HepG2 (cell line): ENCODE results near the gene MFN2. TPM values are rescaled to one million over a fixed set of nuclear protein-coding genes. Genes with fewer than 3 reads are reported as not detected.

Source experiments
- AHDC1 ChIP-seq: sonication (generic); formaldehyde crosslinking; IDR thresholded peaks from 2 replicates; pipeline ENCODE4 v1.5.1; 2020; ENCODE audit warnings: mild to moderate bottlenecking, missing genetic modification reagents, borderline replicate concordance
- CHD4 ChIP-seq: fragments of 200-600 bp; sonication (generic); IDR thresholded peaks from 2 replicates; pipeline ENCODE4 v1.7.0; 2017; ENCODE audit warnings: mild to moderate bottlenecking, low read length, borderline replicate concordance
- CSRNP2 ChIP-seq: sonication (generic); formaldehyde crosslinking; conservative IDR thresholded peaks from 2 replicates; pipeline ENCODE4 v1.8.0; 2022; ENCODE audit warnings: low read depth, missing genetic modification reagents
- EHMT2 ChIP-seq: fragments of 200-600 bp; sonication (generic); IDR thresholded peaks from 2 replicates; pipeline ENCODE4 v1.7.0; 2017; ENCODE audit warnings: antibody characterized with exemption, low read depth, low read length, borderline replicate concordance
- ELF3 ChIP-seq: IDR thresholded peaks from 2 replicates; pipeline ENCODE4 v1.6.1; 2016; ENCODE audit warnings: missing genetic modification reagents, missing compliant biosample characterization
- KDM5A ChIP-seq: fragments of 200-600 bp; sonication (generic); IDR thresholded peaks from 2 replicates; pipeline ENCODE4 v1.7.0; 2018; ENCODE audit warnings: antibody characterized with exemption, mild to moderate bottlenecking, low read length, borderline replicate concordance
- KLF11 ChIP-seq: IDR thresholded peaks from 2 replicates; pipeline ENCODE4 v1.6.1; 2016; ENCODE audit warnings: missing compliant biosample characterization
- MAFK ChIP-seq, 2 experiments: IDR thresholded peaks in 1 of 2; conservative IDR thresholded peaks in 1 of 2; 2 replicates each; pipeline ENCODE4 v1.6.1; 2011; ENCODE audit warnings: improper control_type of control experiment in 2 of 2, low read length in 2 of 2
- NFE2 ChIP-seq: sonication (generic); formaldehyde crosslinking; IDR thresholded peaks from 2 replicates; pipeline ENCODE4 v1.4.0; 2020; ENCODE audit warnings: missing genetic modification reagents
- SAFB2 ChIP-seq: sonication (generic); formaldehyde crosslinking; IDR thresholded peaks from 2 replicates; pipeline ENCODE4 v1.5.1; 2020; ENCODE audit warnings: missing genetic modification reagents, low read depth, mild to moderate bottlenecking, borderline replicate concordance
- SCMH1 ChIP-seq: sonication (generic); formaldehyde crosslinking; IDR thresholded peaks from 2 replicates; pipeline ENCODE4 v1.9.0; 2021; ENCODE audit warnings: missing genetic modification reagents, mild to moderate bottlenecking, borderline replicate concordance
- SMAD1 ChIP-seq: sonication (generic); formaldehyde crosslinking; IDR thresholded peaks from 2 replicates; pipeline ENCODE4 v1.4.0; 2020; ENCODE audit warnings: missing genetic modification reagents, low read depth, mild to moderate bottlenecking, borderline replicate concordance
- ZBTB49 ChIP-seq: sonication (generic); formaldehyde crosslinking; IDR thresholded peaks from 2 replicates; pipeline ENCODE4 v1.4.0; 2020; ENCODE audit warnings: missing genetic modification reagents, borderline replicate concordance
- ZKSCAN8 ChIP-seq: IDR thresholded peaks from 2 replicates; pipeline ENCODE4 v1.6.1; 2016; ENCODE audit warnings: borderline replicate concordance, missing genetic modification reagents, missing compliant biosample characterization
- ZMAT3 ChIP-seq: sonication (generic); formaldehyde crosslinking; conservative IDR thresholded peaks from 2 replicates; pipeline ENCODE4 v1.7.0; 2021; ENCODE audit warnings: missing genetic modification reagents
- ZNF33B ChIP-seq: sonication (generic); formaldehyde crosslinking; IDR thresholded peaks from 2 replicates; pipeline ENCODE4 v1.5.1; 2020; ENCODE audit warnings: mild to moderate bottlenecking, missing genetic modification reagents
- ZNF619 ChIP-seq: sonication (generic); formaldehyde crosslinking; IDR thresholded peaks from 2 replicates; pipeline ENCODE4 v1.4.0; 2020; ENCODE audit warnings: mild to moderate bottlenecking, missing genetic modification reagents
- ZNF660 ChIP-seq: sonication (generic); formaldehyde crosslinking; IDR thresholded peaks from 2 replicates; pipeline ENCODE4 v1.5.1; 2020; ENCODE audit warnings: mild to moderate bottlenecking, low read depth, missing genetic modification reagents, borderline replicate concordance
- ZNF768 ChIP-seq: sonication (generic); formaldehyde crosslinking; IDR thresholded peaks from 2 replicates; pipeline ENCODE4 v1.4.0; 2020; ENCODE audit warnings: missing genetic modification reagents
- ZNF773 ChIP-seq: sonication (generic); formaldehyde crosslinking; IDR thresholded peaks from 2 replicates; pipeline ENCODE4 v1.4.0; 2020; ENCODE audit warnings: missing genetic modification reagents, borderline replicate concordance
- polyA plus RNA-seq, 8 experiments: library from polyadenylated mRNA; depleted of rRNA in 3 of 8; stranded (reverse) in 7 of 8; unstranded in 1 of 8; fragments of >200 nt; fragmentation: Illumina TruSeq in 4 of 8; extraction: Trizol in 4 of 8; gene quantifications; 2 replicates each; pipeline versions ENCODE4 v1.2.1 to v1.2.3, GENCODE V29; 2011 to 2016; ENCODE audit warnings: low read depth in 4 of 8, missing spikeins in 1 of 8, mixed read lengths in 1 of 8; ENCODE audit not compliant: insufficient read depth in 1 of 8
- total RNA-seq, 5 experiments: library from RNA; depleted of rRNA; stranded (reverse); fragments of >200 nt; fragmentation: Illumina TruSeq; extraction: Trizol; gene quantifications; 2 replicates each; pipeline ENCODE4 v1.2.3, GENCODE V29; 2016; ENCODE audit warnings: low read depth in 1 of 5

The MFN2 gene
- total and polyA plus RNA-seq, 2 of the 13 experiments (the other 11 are each of a cell fraction or from before 2014, with no cell fraction given), result 38.7 to 60.9 TPM

- peak; percentile 74; the same call in 1 of the 2 replicates for TF ChIP-seq ZNF773 (CRISPR knock-in tag)
- TF ChIP-seq SAFB2 (CRISPR knock-in tag), result no peak
- TF ChIP-seq KLF11 (CRISPR knock-in tag), result no peak
- TF ChIP-seq ZBTB49 (CRISPR knock-in tag), result no peak
- TF ChIP-seq ZNF768, result peak; percentile 71; the same call in 1 of the 2 replicates
- TF ChIP-seq ZKSCAN8, result no peak
- TF ChIP-seq ZNF660 (CRISPR knock-in tag), result no peak
- TF ChIP-seq ELF3, result peak; percentile 42; the same call in 1 of the 2 replicates
- TF ChIP-seq NFE2 (CRISPR knock-in tag), result no peak
- TF ChIP-seq ZNF33B (CRISPR knock-in tag), result peak; percentile 65; the same call in 1 of the 2 replicates
- TF ChIP-seq KDM5A, result no peak; the same call in 1 of the 2 replicates
- no peak for TF ChIP-seq AHDC1 (CRISPR knock-in tag)
- no peak for TF ChIP-seq SCMH1
- TF ChIP-seq SMAD1 (CRISPR knock-in tag), result no peak; the same call in 1 of the 2 replicates
- no peak for TF ChIP-seq MAFK (conservative IDR thresholded peaks at IDR 0.05 in 1 of 2, IDR thresholded peaks at IDR 0.05 in 1 of 2; ENCODE audit: low read length in 2 of 2)
- TF ChIP-seq CHD4, result no peak
- 0 out of 2 replicates have a peak, but pooled peaks have one; percentile 64 for TF ChIP-seq CSRNP2 (CRISPR knock-in tag)
- peak; percentile 86; the same call in 1 of the 2 replicates for TF ChIP-seq ZMAT3 (CRISPR knock-in tag)
- TF ChIP-seq EHMT2, result no peak
- no peak; the same call in 1 of the 2 replicates for TF ChIP-seq ZNF619
Measured at GRCh38 chr1:11934302-11935056, 45.8 kb upstream of the MFN2 start, which contains the start of gene PLOD1 (continued).
